Memory B cell (primary cell): ENCODE results near the gene NR3C2.
A peak's percentile ranks its signal among the peaks of the same experiment; 100 is the strongest.
"Not testable (repeated sequence)": the region's sequence is repeated elsewhere in the genome, so short reads cannot be mapped to it uniquely, and the experiment has no call there.

Experiments
- ATAC-seq: fragments of 150-1000 bp; cut with Tn5 transposase; 2 replicates; pipeline ENCODE4 v1.10.0; 2021; ENCODE audit warnings: low read depth, mild to moderate bottlenecking, moderate library complexity
- DNase-seq, 2 donors: peaks; one replicate each; pipeline ENCODE4 v3.0.0; 2022; ENCODE audit warnings: low spot score in 2 of 2
- H3K27ac Mint-ChIP-seq: one replicate; pipeline ENCODE4 v1.8.0; 2022; ENCODE audit warnings: mild to moderate bottlenecking, moderate library complexity, mixed read lengths
- H3K27me3 Mint-ChIP-seq: one replicate; pipeline ENCODE4 v1.8.0; 2022; ENCODE audit warnings: mixed read lengths
- H3K36me3 Mint-ChIP-seq: one replicate; pipeline ENCODE4 v1.8.0; 2022; ENCODE audit warnings: mild to moderate bottlenecking, mixed read lengths
- H3K4me1 Mint-ChIP-seq: one replicate; pipeline ENCODE4 v1.8.0; 2022; ENCODE audit warnings: mixed read lengths
- H3K4me3 Mint-ChIP-seq: one replicate; pipeline ENCODE4 v1.8.0; 2022; ENCODE audit warnings: mild to moderate bottlenecking, moderate library complexity, mixed read lengths
- H3K9me3 Mint-ChIP-seq: one replicate; pipeline ENCODE4 v1.8.0; 2022; ENCODE audit warnings: mixed read lengths

Gene NR3C2

DNA sequence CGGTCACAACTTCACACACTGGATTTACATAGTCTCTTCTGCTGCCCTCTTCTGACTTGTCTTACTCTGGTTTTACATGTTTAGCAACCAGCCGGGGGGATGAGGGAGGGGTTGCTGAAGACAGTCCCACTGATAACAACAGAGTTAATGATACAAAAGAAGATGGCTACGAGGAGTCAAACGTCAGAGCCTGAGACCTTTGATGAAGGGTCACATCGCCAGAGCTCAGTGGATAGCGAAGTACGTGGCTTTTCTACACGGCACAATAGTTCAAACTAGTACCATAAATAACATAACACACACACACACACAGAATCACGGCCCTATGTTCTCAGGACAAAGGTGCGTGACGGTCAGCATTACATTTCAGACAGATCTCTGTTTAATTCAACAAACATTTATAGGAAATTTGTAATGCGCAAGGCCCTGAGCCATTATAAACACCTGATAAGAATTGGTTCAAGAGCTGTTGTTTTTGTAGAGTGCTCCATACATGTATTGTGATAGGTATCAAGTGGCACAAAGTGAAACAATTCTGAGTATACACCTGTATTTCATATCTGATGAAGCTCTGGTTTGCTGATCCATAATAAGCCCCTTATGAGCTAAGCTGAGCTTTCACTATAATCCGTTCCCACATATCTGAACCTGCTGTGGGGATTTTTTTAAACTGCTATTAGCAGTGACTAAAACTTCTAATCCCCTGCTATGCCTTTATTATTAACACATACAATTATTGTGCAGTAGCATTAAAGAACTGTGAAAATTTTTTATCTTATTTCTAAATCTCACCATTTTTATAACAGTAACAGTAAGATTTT, 100.0 kb downstream of the NR3C2 start:
- Mint-ChIP-seq H3K27ac (no peak overlapping the region), H3K9me3 (peaks cover 3% of the 10 kb centered on the region), H3K4me3 (no peak overlapping the region), H3K27me3 (no peaks in the 10 kb centered on the region), H3K4me1 (peaks cover 13% of the 10 kb centered on the region), H3K36me3 (peaks cover 14% of the 10 kb centered on the region)
- DNase-seq: no peak
- ATAC-seq: no peak

DNA sequence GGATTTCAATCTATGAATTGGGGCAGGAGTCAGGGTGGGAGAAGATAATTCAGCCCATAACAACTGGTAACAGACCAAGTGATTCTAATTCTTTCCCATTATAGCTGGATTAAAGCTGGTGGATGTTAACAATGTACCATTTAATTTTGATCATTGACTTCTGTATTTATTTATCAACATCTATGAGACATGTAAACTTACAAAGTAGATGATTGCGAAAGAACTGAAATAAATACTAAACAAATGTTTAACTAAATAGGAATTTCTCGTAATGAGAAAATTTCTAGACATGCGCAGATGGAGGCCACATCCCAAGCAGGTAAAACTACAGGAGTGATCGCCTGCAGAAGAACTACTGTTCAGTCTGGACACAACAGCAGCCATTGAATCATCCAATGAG, 107.1 kb downstream of the NR3C2 start:
- Mint-ChIP-seq H3K27ac (no peak overlapping the region), H3K4me3 (no peak overlapping the region), H3K9me3 (no peaks in the 10 kb centered on the region), H3K4me1 (peaks cover 6% of the 10 kb centered on the region), H3K36me3 (peaks cover 9% of the 10 kb centered on the region), H3K27me3 (no peaks in the 10 kb centered on the region)
- ATAC-seq (no peak), DNase-seq (no peak)

DNA sequence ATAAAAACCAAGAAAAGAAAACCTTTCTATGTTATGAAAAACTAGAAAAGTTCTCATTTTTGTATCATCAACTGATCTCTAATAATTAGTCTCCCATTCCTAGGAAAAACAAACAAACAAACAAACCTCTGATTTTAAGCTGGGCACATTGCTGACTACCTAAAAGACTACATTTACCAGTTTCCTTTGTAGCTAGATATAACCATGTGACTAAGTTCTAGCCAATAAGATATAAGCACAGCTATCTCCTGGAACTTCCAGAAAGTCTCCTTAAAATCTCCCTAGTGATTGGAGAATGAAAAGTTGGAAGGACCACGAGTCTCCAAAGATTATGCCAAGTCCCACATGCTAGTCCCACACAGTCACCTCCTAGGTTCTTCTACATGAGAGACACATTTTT, 108.9 kb downstream of the NR3C2 start:
- Mint-ChIP-seq H3K9me3 (no peaks in the 10 kb centered on the region), H3K27ac (no peak overlapping the region), H3K36me3 (peaks cover 5% of the 10 kb centered on the region), H3K4me3 (no peak overlapping the region), H3K27me3 (no peaks in the 10 kb centered on the region), H3K4me1 (peaks cover 4% of the 10 kb centered on the region)
- ATAC-seq (no peak), DNase-seq (no peak)

DNA sequence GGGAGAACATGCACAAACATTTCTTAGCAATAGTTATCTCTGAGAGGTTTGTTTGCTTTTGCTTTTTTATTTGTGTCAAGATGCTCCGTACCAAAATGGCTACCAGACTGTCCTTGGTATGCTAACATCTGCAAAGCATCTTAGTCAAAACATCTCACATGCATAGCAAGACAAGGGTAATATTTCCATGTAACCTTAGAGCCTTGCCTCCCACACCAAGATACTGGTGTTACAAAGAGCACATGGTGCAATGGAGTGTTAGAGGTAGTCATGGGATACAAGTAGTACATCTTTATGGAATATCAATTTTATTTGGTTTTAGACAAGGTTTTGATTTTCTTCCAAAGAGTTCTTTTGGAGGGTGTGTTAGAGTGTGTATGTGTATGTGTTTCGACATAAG, 109.7 kb downstream of the NR3C2 start:
- DNase-seq: no peak
- peaks cover 7% of the 10 kb centered on the region for H3K4me1 Mint-ChIP-seq
- H3K4me3 Mint-ChIP-seq: no peak overlapping the region
- H3K27ac Mint-ChIP-seq: no peak overlapping the region
- no peaks in the 10 kb centered on the region for H3K27me3 Mint-ChIP-seq
- no peak for ATAC-seq
- peaks cover 5% of the 10 kb centered on the region for H3K36me3 Mint-ChIP-seq
- H3K9me3 Mint-ChIP-seq: no peaks in the 10 kb centered on the region

DNA sequence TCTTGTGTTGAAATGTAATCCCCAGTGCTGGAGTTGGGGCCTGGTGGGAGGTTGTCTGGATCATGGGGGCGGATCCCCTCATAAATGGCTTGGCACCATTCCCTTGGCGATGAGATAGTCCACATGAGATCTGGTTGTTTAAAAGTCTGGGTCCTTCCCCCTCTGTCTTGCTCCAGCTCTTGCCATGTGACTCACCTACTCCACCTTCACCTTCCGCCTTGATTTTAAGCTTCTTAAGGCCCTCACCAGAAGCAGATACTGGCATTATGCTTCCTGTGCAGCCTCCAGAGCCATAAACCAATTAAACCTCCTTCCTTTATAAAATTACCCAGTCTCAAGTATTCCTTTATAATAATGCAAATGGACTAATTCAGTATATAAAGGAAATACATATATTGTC, 111.5 kb downstream of the NR3C2 start:
- Mint-ChIP-seq H3K36me3 (peaks cover 5% of the 10 kb centered on the region), H3K4me1 (peaks cover 5% of the 10 kb centered on the region)

DNA sequence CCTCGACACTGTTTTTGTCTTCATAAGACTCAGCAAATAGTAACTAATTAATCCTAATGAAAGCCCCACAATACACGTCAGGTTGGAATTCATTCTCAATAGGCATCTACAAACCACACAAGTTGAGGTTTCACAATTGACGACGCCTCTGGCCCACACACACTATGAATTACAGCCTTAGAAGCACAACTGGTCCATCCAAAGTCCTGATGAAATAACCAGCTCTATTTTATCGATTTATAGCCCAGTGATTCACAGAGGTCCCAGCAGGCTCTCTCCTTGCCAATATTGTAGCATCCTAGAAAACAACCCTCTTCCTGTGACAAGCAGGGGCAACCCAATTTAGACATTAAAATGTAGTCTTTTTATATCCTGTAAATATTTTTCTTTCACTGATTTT, 112.1 kb downstream of the NR3C2 start:
- Mint-ChIP-seq H3K4me3 (no peak overlapping the region), H3K27me3 (no peaks in the 10 kb centered on the region), H3K4me1 (peaks cover 5% of the 10 kb centered on the region), H3K9me3 (no peaks in the 10 kb centered on the region), H3K36me3 (peaks cover 8% of the 10 kb centered on the region), H3K27ac (no peak overlapping the region)
- DNase-seq (no peak), ATAC-seq (no peak)

More for the DNA sequence above, 111.5 kb downstream of the NR3C2 start:
- Mint-ChIP-seq H3K9me3 (no peaks in the 10 kb centered on the region), H3K4me3 (no peak overlapping the region), H3K27me3 (no peaks in the 10 kb centered on the region), H3K27ac (no peak overlapping the region)
- ATAC-seq: no peak
- DNase-seq: no peak

DNA sequence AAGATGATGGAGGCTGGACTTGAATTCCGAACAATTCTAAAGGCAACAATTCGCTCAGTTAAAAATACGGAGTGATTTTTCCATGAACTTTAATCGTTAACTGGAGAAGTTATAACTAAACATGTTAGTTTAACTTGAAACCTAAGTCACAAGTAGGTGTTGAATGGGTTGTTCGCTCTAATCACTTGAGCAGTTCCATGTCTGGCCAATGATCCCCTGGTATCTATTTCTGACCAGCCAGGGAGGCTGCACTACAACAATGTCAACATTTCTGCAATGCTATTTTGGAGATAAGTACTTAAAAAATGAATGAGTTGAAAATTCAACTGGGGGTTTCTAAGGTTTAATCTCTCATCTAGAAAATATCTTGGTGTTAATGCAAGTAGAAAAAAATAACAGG, 112.5 kb downstream of the NR3C2 start:
- H3K9me3 Mint-ChIP-seq: peaks cover 2% of the 10 kb centered on the region
- ATAC-seq: no peak
- no peak for DNase-seq
- H3K4me1 Mint-ChIP-seq: peaks cover 7% of the 10 kb centered on the region
- H3K27me3 Mint-ChIP-seq: no peaks in the 10 kb centered on the region
- H3K4me3 Mint-ChIP-seq: no peak overlapping the region
- H3K27ac Mint-ChIP-seq: no peak overlapping the region
- peaks cover 9% of the 10 kb centered on the region for H3K36me3 Mint-ChIP-seq

DNA sequence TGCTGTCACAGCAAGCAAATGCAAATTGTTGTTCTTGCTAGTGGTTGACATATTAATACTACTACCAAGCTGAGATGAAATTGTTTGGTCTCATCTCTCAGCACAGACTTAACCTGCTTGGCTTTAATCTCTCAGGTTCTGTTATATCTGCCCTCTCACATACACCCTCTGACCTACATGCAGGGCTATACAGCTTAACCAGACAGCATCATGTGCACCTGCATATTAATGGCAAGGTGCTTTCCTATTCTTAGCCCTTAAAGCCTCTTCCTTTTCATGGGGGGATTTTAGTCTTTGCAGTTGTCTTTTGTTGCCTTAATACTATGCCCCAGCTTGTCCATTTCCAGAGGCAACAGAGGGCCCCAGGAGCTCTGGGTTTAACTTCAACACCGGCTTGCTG, 114.5 kb downstream of the NR3C2 start:
- Mint-ChIP-seq H3K4me3 (no peak overlapping the region), H3K27me3 (no peaks in the 10 kb centered on the region), H3K9me3 (peaks cover 4% of the 10 kb centered on the region), H3K4me1 (peaks cover 12% of the 10 kb centered on the region), H3K27ac (no peak overlapping the region), H3K36me3 (peaks cover 15% of the 10 kb centered on the region)
- no peak for ATAC-seq
- DNase-seq: no peak

DNA sequence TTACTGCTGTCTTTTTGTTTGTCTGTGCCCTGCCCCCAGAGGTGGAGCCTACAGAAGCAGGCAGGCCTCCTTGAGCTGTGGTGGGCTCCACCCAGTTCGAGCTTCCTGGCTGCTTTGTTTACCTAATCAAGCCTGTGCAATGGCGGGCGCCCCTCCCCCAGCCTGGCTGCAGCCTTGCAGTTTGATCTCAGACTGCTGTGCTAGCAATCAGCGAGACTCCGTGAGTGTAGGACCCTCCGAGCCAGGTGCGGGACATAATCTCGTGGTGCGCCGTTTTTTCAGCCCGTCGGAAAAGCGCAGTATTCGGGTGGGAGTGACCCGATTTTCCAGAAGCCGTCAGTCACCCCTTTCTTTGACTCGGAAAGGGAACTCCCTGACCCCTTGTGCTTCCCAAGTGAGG, 118.9 kb downstream of the NR3C2 start:
- not testable (repeated sequence) for ATAC-seq, H3K9me3 Mint-ChIP-seq, H3K27ac Mint-ChIP-seq, DNase-seq, H3K27me3 Mint-ChIP-seq
- Mint-ChIP-seq H3K36me3 (peaks cover 13% of the 10 kb centered on the region), H3K4me3 (peak overlapping the region; percentile 14), H3K4me1 (peaks cover 12% of the 10 kb centered on the region)

DNA sequence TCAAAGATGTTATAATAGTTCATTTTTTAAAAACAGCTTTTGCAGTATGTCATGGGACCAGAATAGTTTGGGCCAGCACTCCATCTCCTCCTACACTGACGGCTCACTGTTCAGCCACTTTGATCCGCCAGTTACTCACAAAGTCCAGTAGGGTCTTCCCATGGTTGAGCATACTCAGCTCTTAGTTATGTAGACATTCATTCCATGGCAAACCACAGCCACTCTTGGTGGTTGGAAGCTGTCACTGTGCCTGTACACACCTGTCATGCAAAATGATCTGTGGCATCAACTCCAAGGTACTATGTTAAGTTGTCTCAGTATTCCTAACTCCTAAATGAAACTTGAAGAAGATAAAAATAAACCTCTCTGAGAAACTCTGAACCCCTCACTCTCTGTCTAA, 127.2 kb downstream of the NR3C2 start:
- H3K27me3 Mint-ChIP-seq: no peaks in the 10 kb centered on the region
- H3K27ac Mint-ChIP-seq: no peak overlapping the region
- no peaks in the 10 kb centered on the region for H3K36me3 Mint-ChIP-seq
- ATAC-seq (no peak), DNase-seq (no peak)
- H3K9me3 Mint-ChIP-seq: peaks cover 1% of the 10 kb centered on the region
- peaks cover 3% of the 10 kb centered on the region for H3K4me1 Mint-ChIP-seq
- H3K4me3 Mint-ChIP-seq: no peak overlapping the region

DNA sequence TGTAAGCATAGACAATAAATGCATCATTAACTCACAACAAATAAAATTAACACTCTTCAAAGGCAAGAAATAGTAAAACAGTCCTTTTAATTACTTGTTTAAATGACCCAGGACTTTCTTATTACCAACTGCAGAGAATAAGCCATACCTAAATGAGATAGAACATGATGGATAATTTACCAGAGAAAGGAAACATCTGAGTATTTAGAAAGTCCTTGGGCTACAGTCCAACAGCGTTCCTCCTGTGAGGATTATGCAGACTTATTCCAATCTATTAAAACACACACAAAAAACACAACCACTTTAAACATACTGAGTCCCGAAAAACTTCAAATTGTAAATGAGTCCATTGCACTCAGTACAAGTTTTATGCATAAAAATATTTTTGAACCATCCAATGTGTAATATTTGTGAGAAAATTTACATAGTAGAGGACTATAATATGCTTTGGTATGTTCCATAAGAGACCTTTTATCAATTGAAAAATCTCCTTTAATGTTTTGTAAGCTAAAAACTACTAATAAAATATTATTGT, 129.2 kb downstream of the NR3C2 start:
- peaks cover 1% of the 10 kb centered on the region for H3K9me3 Mint-ChIP-seq
- no peak for ATAC-seq
- no peaks in the 10 kb centered on the region for H3K36me3 Mint-ChIP-seq
- no peak overlapping the region for H3K27ac Mint-ChIP-seq
- no peak for DNase-seq
- peaks cover 3% of the 10 kb centered on the region for H3K4me1 Mint-ChIP-seq
- no peaks in the 10 kb centered on the region for H3K27me3 Mint-ChIP-seq
- H3K4me3 Mint-ChIP-seq: no peak overlapping the region

DNA sequence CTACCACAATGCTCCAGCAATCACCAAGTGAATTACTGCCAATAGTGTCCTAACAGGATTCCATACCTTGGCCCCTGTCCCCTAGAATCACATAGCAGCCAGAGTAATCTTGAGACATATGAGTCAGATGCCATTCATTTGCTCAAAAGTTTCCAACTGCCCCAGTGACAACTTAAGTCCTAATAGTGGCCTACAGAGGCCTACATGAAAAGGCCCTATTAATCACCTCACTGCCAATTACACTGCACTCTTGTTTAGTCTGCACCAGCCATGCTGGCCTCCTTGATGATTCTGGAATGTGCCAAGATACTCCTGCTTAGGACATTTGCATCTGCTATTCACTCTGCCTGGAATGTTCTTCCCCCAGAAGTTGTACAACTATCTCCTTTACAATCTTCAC, 130.7 kb downstream of the NR3C2 start:
- Mint-ChIP-seq H3K4me3 (no peak overlapping the region), H3K9me3 (peaks cover 1% of the 10 kb centered on the region), H3K4me1 (peaks cover 3% of the 10 kb centered on the region), H3K36me3 (no peaks in the 10 kb centered on the region), H3K27ac (no peak overlapping the region), H3K27me3 (no peaks in the 10 kb centered on the region)
- DNase-seq: no peak
- ATAC-seq: no peak

DNA sequence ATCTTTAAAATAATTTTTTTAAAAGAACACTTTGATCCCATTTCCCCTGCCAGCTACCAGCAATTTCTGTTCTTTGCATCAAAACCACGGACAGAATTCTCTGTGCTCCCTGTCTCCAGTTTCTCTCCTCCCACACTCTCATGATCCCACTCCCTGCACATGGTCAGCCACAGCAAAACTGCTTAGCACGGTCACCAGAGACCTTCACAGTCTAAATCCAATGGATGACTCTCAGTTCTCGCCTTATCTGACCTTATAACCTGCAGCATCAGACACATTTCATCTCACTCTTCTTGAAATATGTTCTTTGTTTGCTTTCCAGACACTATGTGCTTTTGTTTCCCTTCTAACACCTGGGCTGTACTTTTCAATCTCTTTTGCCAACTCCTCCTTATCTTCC, 131.5 kb downstream of the NR3C2 start:
- no peak for DNase-seq
- ATAC-seq: no peak
- Mint-ChIP-seq H3K36me3 (no peaks in the 10 kb centered on the region), H3K4me1 (peaks cover 3% of the 10 kb centered on the region), H3K27ac (no peak overlapping the region), H3K4me3 (no peak overlapping the region), H3K9me3 (peaks cover 1% of the 10 kb centered on the region), H3K27me3 (no peaks in the 10 kb centered on the region)

DNA sequence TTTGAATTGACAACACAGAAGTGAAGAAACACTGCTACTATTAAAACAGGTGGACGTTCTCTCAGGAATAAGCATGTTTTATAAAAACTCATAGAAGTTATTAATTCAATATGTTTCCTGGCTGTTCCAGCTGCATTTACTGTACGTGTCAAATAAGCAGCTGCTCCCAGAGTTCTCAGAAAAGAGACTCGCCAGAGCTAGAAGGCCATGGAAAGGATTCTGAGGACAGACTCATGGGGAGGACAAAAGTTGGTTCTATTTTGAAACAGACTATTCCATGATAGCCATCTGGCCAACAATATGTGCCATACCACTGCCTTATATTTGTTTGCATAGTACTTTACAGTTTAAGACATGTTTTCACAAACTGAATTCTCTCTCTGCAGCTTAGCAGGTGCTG, 136.5 kb downstream of the NR3C2 start:
- no peak for ATAC-seq
- no peak overlapping the region for H3K4me3 Mint-ChIP-seq
- no peaks in the 10 kb centered on the region for H3K27me3 Mint-ChIP-seq
- H3K9me3 Mint-ChIP-seq: no peaks in the 10 kb centered on the region
- no peaks in the 10 kb centered on the region for H3K4me1 Mint-ChIP-seq
- H3K27ac Mint-ChIP-seq: no peak overlapping the region
- DNase-seq: no peak
- H3K36me3 Mint-ChIP-seq: peaks cover 7% of the 10 kb centered on the region

DNA sequence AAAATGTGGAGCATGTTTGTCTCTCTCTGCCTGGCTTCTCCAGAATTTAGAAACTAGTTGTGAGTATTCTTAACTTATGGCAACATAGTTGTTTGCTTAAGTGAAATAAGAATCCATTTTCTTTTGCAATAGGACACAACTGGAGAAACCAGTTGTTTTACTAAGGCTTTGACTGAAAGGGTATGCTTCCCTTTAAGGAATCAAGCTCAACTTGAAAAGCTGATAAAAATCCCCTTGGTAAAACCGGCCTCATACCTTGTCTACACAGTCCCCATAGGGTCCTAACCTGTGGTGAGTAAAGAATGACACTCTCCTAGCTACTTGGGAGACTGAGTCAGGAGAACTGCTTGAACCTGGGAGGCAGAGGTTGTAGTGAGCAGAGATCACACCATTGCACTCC, 139.8 kb downstream of the NR3C2 start:
- H3K36me3 Mint-ChIP-seq: peaks cover 10% of the 10 kb centered on the region
- no peak overlapping the region for H3K4me3 Mint-ChIP-seq
- DNase-seq (no peak), ATAC-seq (no peak)
- H3K4me1 Mint-ChIP-seq: peaks cover 2% of the 10 kb centered on the region
- no peaks in the 10 kb centered on the region for H3K27me3 Mint-ChIP-seq
- H3K9me3 Mint-ChIP-seq: no peaks in the 10 kb centered on the region
- H3K27ac Mint-ChIP-seq: no peak overlapping the region
